Neural progenitor cell (in vitro differentiated cells): ENCODE measurements around the gene ZCWPW1.

Source experiments
- EZH2 ChIP-seq: fragments of 200-600 bp; sonication (generic); IDR thresholded peaks from 2 replicates; pipeline ENCODE4 v1.6.1; 2017; ENCODE audit warnings: antibody characterized with exemption, mild to moderate bottlenecking, moderate library complexity
- EZH2phosphoT487 ChIP-seq: fragments of 200-600 bp; sonication (generic); IDR thresholded peaks from 2 replicates; pipeline ENCODE4 v1.6.1; 2017; ENCODE audit warnings: antibody characterized with exemption
- TF ChIP-seq, protein P1 (sequence below): fragments of 200-600 bp; sonication (generic); IDR thresholded peaks from 2 replicates; pipeline ENCODE4 v1.5.1; 2017; ENCODE audit warnings: antibody characterized with exemption, mild to moderate bottlenecking

- TF ChIP-seq, protein P1, sequence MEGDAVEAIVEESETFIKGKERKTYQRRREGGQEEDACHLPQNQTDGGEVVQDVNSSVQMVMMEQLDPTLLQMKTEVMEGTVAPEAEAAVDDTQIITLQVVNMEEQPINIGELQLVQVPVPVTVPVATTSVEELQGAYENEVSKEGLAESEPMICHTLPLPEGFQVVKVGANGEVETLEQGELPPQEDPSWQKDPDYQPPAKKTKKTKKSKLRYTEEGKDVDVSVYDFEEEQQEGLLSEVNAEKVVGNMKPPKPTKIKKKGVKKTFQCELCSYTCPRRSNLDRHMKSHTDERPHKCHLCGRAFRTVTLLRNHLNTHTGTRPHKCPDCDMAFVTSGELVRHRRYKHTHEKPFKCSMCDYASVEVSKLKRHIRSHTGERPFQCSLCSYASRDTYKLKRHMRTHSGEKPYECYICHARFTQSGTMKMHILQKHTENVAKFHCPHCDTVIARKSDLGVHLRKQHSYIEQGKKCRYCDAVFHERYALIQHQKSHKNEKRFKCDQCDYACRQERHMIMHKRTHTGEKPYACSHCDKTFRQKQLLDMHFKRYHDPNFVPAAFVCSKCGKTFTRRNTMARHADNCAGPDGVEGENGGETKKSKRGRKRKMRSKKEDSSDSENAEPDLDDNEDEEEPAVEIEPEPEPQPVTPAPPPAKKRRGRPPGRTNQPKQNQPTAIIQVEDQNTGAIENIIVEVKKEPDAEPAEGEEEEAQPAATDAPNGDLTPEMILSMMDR: no peak
- TF ChIP-seq EZH2 (no peak), EZH2phosphoT487 (no peak)
Observed at GRCh38 chr7:100444311-100445278, 16.1 kb upstream of the ZCWPW1 start.
